Testis (tissue), 3 donors: Measurements from ENCODE around the gene RHOH. TPM values are rescaled to one million over a fixed set of nuclear protein-coding genes. Genes with fewer than 3 reads are reported as not detected.

ENCODE experiments used
- DNase-seq: peaks from one replicate; pipeline ENCODE4 v3.0.0-alpha.2; 2019
- H3K27ac ChIP-seq, 2 donors: fragments of 200-600 bp; sonication (generic); one replicate each; pipeline ENCODE4 v1.5.1; 2019
- H3K27me3 ChIP-seq: fragments of 200-600 bp; sonication (generic); one replicate; pipeline ENCODE4 v1.5.1; 2019
- H3K36me3 ChIP-seq: fragments of 200-600 bp; sonication (generic); one replicate; pipeline ENCODE4 v1.5.1; 2017; ENCODE audit warnings: low read depth; ENCODE audit errors: missing control alignments
- H3K4me1 ChIP-seq: fragments of 200-600 bp; sonication (generic); one replicate; pipeline ENCODE4 v1.5.1; 2019
- H3K4me3 ChIP-seq, 2 donors: fragments of 200-600 bp; sonication (generic); one replicate each; pipeline ENCODE4 v1.5.1; 2017 to 2019
- H3K9me3 ChIP-seq: fragments of 200-600 bp; sonication (generic); one replicate; pipeline ENCODE4 v1.5.1; 2017
- CTCF ChIP-seq, 3 experiments: fragments of 450-650 bp in 2 of 3; fragments of 200-600 bp in 1 of 3; sonication (generic) in 1 of 3; IDR thresholded peaks; one replicate each; pipeline ENCODE4 v1.5.1; 2016 to 2019; ENCODE audit warnings: antibody characterized with exemption in 3 of 3, mild to moderate bottlenecking in 2 of 3, moderate library complexity in 1 of 3
- POLR2A ChIP-seq: fragments of 450-650 bp; IDR thresholded peaks from one replicate; pipeline ENCODE4 v1.6.1; 2017; ENCODE audit warnings: antibody characterized with exemption, mild to moderate bottlenecking, moderate library complexity
- WGBS, 2 donors: methylation state at CpG; one replicate each; pipeline ENCODE4 v1.1.5; 2018; 5-methylcytosine and 5-hydroxymethylcytosine counted together
- intact Hi-C: fragments of 100-400 bp; cut with DNase I; formaldehyde crosslinking; loops from one replicate; pipeline ENCODE4 v1.15.1; 2023; ENCODE audit warnings: low total_unique reads
- polyA plus RNA-seq: library from polyadenylated mRNA; stranded (reverse); fragments of 350-450 nt; fragmentation: Illumina TruSeq; extraction: RNeasy Lipid Tissue Mini Kit (QIAGEN cat#74804); gene quantifications from one replicate; pipeline ENCODE4 v1.2.3, GENCODE V29; 2014; ENCODE audit warnings: low read depth, low replicate concordance; ENCODE audit not compliant: insufficient read depth
- total RNA-seq, 2 donors: library from RNA; depleted of rRNA; stranded (reverse); fragments of >200 nt; gene quantifications; one replicate each; pipeline ENCODE4 v1.2.3, GENCODE V29; 2016

RHOH gene
- total and polyA plus RNA-seq, 3 donors from 2014 or later, result 0.39 to 2.5 (median 1.2) TPM

DNA sequence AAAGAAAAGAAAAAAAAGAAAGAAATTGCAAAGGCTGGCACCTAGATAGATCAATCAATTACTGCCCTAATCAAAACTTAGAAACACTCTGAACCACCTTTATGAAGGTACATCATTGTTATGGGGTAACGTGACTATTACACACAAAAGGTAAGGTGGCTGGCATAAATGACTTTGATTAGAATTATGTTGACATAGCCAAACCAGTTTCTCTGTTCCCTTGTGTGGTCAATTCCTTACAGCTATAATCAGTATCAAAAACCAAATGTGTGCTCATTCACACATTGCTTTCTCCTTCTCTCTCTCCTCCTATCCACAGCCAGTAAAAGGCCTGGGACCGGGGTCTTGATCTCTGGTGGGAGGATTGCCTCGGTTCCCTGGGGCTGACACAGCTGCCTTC lies 48.7 kb downstream of the RHOH start:
- Histone ChIP-seq H3K27me3 (no peaks in the 10 kb centered on the region), H3K9me3 (no peaks in the 10 kb centered on the region), H3K36me3 (no peaks in the 10 kb centered on the region), H3K4me3 (no peak overlapping the region), H3K27ac (no peak overlapping the region), H3K4me1 (no peaks in the 10 kb centered on the region)
- intact Hi-C loops, result no loop called here
- DNase-seq, result no peak
- TF ChIP-seq CTCF (IDR thresholded peaks at IDR 0.05) (no peak), POLR2A (no peak)
- WGBS, 2 donors, result 49 to 69% methylated on average over 3 of the region's 3 CpGs

GRCh38 chr4:40246011-40246900 lies 49.4 kb downstream of the RHOH start:
- Histone ChIP-seq H3K27me3 (no peaks in the 10 kb centered on the region), H3K4me3 (no peak overlapping the region), H3K9me3 (no peaks in the 10 kb centered on the region), H3K36me3 (no peaks in the 10 kb centered on the region), H3K4me1 (no peaks in the 10 kb centered on the region), H3K27ac (no peak overlapping the region)
- intact Hi-C loops, result no loop called here
- WGBS, 2 donors, result 58 to 67% methylated on average over 9 of the region's 9 CpGs
- TF ChIP-seq POLR2A (no peak), CTCF (IDR thresholded peaks at IDR 0.05) (no peak)
- no peak for DNase-seq

DNA sequence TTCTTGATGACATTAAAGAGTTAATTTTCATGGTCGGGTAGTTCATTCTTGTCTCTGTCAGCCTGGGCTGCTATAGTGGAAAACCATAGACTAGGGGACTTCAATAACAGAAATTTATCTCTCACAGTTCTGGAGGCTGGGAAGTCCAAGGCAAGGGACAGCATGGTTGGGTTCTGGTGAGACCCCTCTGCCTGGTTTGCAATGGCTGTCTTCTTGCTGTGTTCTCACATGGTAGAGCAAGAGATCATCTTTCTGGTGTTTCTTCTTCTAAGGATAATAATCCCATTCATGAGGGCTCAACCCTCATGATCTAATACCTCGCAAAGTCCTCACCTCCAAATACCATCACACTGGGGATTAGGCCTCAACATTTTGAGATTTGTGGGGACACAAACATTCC lies 50.1 kb downstream of the RHOH start:
- 80 to 82% methylated on average over 2 of the region's 2 CpGs for WGBS, 2 donors
- no peaks in the 10 kb centered on the region for H3K27me3 ChIP-seq
- no peaks in the 10 kb centered on the region for H3K9me3 ChIP-seq
- H3K36me3 ChIP-seq, result no peaks in the 10 kb centered on the region
- H3K4me3 ChIP-seq, result no peak overlapping the region
- no peak for TF ChIP-seq CTCF (IDR thresholded peaks at IDR 0.05)
- no peak for TF ChIP-seq POLR2A
- intact Hi-C loops, result no loop called here
- H3K27ac ChIP-seq, result no peak overlapping the region
- DNase-seq, result no peak
- no peaks in the 10 kb centered on the region for H3K4me1 ChIP-seq

DNA sequence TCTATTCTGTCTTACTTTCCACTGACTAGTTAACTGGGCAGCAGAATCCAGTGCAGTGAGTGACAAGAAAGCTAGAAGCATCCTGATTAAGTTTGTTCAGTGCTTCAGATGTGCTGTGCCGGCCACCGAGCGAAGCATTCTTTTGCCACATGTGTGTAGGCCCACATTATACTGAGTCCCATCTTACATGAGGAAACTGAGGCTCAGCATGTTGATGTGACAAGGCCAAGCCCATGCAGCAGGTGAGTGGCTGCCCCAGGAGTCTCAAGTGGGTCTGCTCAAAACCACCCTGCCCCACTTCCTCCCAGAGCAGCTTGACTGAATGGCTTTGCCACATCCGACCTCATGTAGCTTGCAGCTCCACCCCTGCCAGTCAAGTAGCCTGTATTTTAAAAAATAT lies 50.5 kb downstream of the RHOH start:
- Histone ChIP-seq H3K27me3 (no peaks in the 10 kb centered on the region), H3K36me3 (no peaks in the 10 kb centered on the region), H3K4me1 (no peaks in the 10 kb centered on the region), H3K9me3 (no peaks in the 10 kb centered on the region), H3K4me3 (no peak overlapping the region), H3K27ac (no peak overlapping the region)
- 84 to 96% methylated on average over 4 of the region's 4 CpGs for WGBS, 2 donors
- intact Hi-C loops, result no loop called here
- TF ChIP-seq CTCF (IDR thresholded peaks at IDR 0.05), result no peak
- no peak for TF ChIP-seq POLR2A
- DNase-seq, result no peak

DNA sequence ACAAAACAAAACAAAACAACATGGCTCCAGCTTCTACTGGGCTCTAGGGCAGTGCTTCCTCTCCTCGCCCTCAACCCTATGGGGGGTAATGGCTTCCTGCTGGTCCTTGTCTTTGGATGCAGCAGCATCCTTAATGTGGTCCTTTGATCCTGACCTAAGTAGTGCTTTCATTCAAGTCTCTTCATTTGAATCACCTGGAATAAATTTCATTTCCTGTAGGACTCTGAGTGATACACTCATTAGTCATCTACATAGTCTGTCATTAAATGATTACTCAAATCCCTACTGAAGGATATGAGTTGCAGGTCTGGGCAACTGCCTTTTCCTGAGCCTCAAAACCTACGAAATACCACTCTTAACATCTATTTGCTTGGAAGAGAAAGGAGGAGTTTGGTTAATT lies 54.5 kb downstream of the RHOH start:
- H3K4me1 ChIP-seq, result no peaks in the 10 kb centered on the region
- TF ChIP-seq CTCF (IDR thresholded peaks at IDR 0.05), result no peak
- no peak for TF ChIP-seq POLR2A
- WGBS, 2 donors, result 65 to 79% methylated on average over 2 of the region's 2 CpGs
- no peaks in the 10 kb centered on the region for H3K9me3 ChIP-seq
- peak overlapping the region in 1 of 2 donors; percentile 3 for H3K4me3 ChIP-seq
- intact Hi-C loops, result no loop called here
- H3K36me3 ChIP-seq, result no peaks in the 10 kb centered on the region
- DNase-seq, result no peak
- no peak overlapping the region for H3K27ac ChIP-seq
- no peaks in the 10 kb centered on the region for H3K27me3 ChIP-seq
